ENCODE results near the gene EMX2.
A peak's percentile ranks its signal among the peaks of the same experiment; 100 is the strongest.

Gene EMX2

GRCh38 chr10:117531371-117532002, 11.1 kb upstream of the EMX2 start:
- FAIRE-seq (no peak), DNase-seq (ENCODE audit: low spot score) (no peak)

GRCh38 chr10:117532003-117532385, 10.6 kb upstream of the EMX2 start:
- no peak for DNase-seq (ENCODE audit: low spot score)
- FAIRE-seq: no peak

GRCh38 chr10:117532451-117533107, 10.0 kb upstream of the EMX2 start:
- no peak for FAIRE-seq
- DNase-seq (ENCODE audit: low spot score): no peak

GRCh38 chr10:117533507-117534281, 8.9 kb upstream of the EMX2 start:
- FAIRE-seq (no peak), DNase-seq (ENCODE audit: low spot score) (no peak)

- FAIRE-seq (no peak), DNase-seq (ENCODE audit: low spot score) (no peak)
Observed at GRCh38 chr10:117534321-117535297, 7.9 kb upstream of the EMX2 start.

- no peak for DNase-seq (ENCODE audit: low spot score)
- no peak for FAIRE-seq
Observed at GRCh38 chr10:117535298-117536071, 7.1 kb upstream of the EMX2 start.

- no peak for FAIRE-seq
- DNase-seq (ENCODE audit: low spot score): no peak
Observed at GRCh38 chr10:117536072-117536865, 6.3 kb upstream of the EMX2 start.

GRCh38 chr10:117536866-117537435, 5.6 kb upstream of the EMX2 start:
- no peak for FAIRE-seq
- DNase-seq (ENCODE audit: low spot score): no peak

GRCh38 chr10:117537436-117537903, 5.1 kb upstream of the EMX2 start:
- DNase-seq (ENCODE audit: low spot score): peak; percentile 80

GRCh38 chr10:117537904-117538524, 4.5 kb upstream of the EMX2 start:
- FAIRE-seq (peak; percentile 56), DNase-seq (ENCODE audit: low spot score) (no peak)

More at GRCh38 chr10:117537436-117537903, 5.1 kb upstream of the EMX2 start:
- FAIRE-seq: no peak

GRCh38 chr10:117539361-117539773, 3.2 kb upstream of the EMX2 start:
- FAIRE-seq (no peak), DNase-seq (ENCODE audit: low spot score) (no peak)

GRCh38 chr10:117539903-117540639, 2.5 kb upstream of the EMX2 start:
- no peak for FAIRE-seq
- no peak for DNase-seq (ENCODE audit: low spot score)

- no peak for FAIRE-seq
- DNase-seq (ENCODE audit: low spot score): no peak
Observed at GRCh38 chr10:117540640-117541404, 1.7 kb upstream of the EMX2 start.

- FAIRE-seq (no peak), DNase-seq (ENCODE audit: low spot score) (no peak)
Observed at GRCh38 chr10:117541405-117541908, 1.1 kb upstream of the EMX2 start.

GRCh38 chr10:117541909-117542705, 439 bp upstream of the EMX2 start:
- no peak for FAIRE-seq

More at GRCh38 chr10:117541909-117542705, 439 bp upstream of the EMX2 start:
- peak; percentile 80 for DNase-seq (ENCODE audit: low spot score)
